Measurements from ENCODE around the gene CHRNE.
A peak's percentile ranks its signal among the peaks of the same experiment; 100 is the strongest.

CHRNE gene

GRCh38 chr17:4948166-4948930 lies 45.5 kb upstream of the CHRNE start, which contains the start of gene PFN1:
TSS of gene PFN1 (minus strand) at chr17:4948530. CDS start at chr17:4948394, 136 bp downstream.
- H3K79me2 ChIP-seq (ENCODE audit: control insufficient read depth, low read length) = peaks cover 60% of the 10 kb centered on the region
- TF ChIP-seq CTCF (IDR thresholded peaks at IDR 0.05; ENCODE audit: low read depth, low read length, poor library complexity, severe bottlenecking) (no peak), EZH2phosphoT487 (IDR thresholded peaks at IDR 0.05; ENCODE audit: borderline replicate concordance, low read length) (no peak)
- H3K9me3 ChIP-seq (ENCODE audit: control insufficient read depth, insufficient read depth, low read length) = no peaks in the 10 kb centered on the region
- peak within 1 kb of the TSS; percentile 94 for H3K4me2 ChIP-seq (ENCODE audit: low read length)
- H3K4me3 ChIP-seq (ENCODE audit: low read length) = peak within 1 kb of the TSS; percentile 93
- H3K27me3 ChIP-seq (ENCODE audit: control insufficient read depth, low read length) = no peaks in the 10 kb centered on the region
- H4K20me1 ChIP-seq (ENCODE audit: control insufficient read depth, insufficient read depth, low read depth, low read length) = peaks cover 13% of the 10 kb centered on the region; the same call in 1 of the 2 replicates
- H3F3A ChIP-seq (ENCODE audit: control insufficient read depth, insufficient read depth) = peaks cover 48% of the 10 kb centered on the region
- H3K9me2 ChIP-seq (replicated peaks; ENCODE audit: control insufficient read depth, low read length) = no peaks in the 10 kb centered on the region
- H3K36me3 ChIP-seq (ENCODE audit: control insufficient read depth, low read length) = peaks cover 50% of the 10 kb centered on the region
- H3K27ac ChIP-seq (ENCODE audit: low read depth, low read length) = peak within 1 kb of the TSS; percentile 99
- peaks cover 57% of the 10 kb centered on the region for H3K4me1 ChIP-seq (ENCODE audit: control insufficient read depth, low read length)

GRCh38 chr17:4947411-4948165 lies 44.7 kb upstream of the CHRNE start:
- H3K4me2 ChIP-seq (ENCODE audit: low read length) = peak overlapping the region; percentile 94
- H3K27me3 ChIP-seq (ENCODE audit: control insufficient read depth, low read length) = no peaks in the 10 kb centered on the region
- H3K79me2 ChIP-seq (ENCODE audit: control insufficient read depth, low read length) = peaks cover 68% of the 10 kb centered on the region
- peaks cover 65% of the 10 kb centered on the region for H3K4me1 ChIP-seq (ENCODE audit: control insufficient read depth, low read length)
- H3K9me3 ChIP-seq (ENCODE audit: control insufficient read depth, insufficient read depth, low read length) = no peaks in the 10 kb centered on the region
- no peaks in the 10 kb centered on the region for H3K9me2 ChIP-seq (replicated peaks; ENCODE audit: control insufficient read depth, low read length)
- peaks cover 13% of the 10 kb centered on the region; the same call in 1 of the 2 replicates for H4K20me1 ChIP-seq (ENCODE audit: control insufficient read depth, insufficient read depth, low read depth, low read length)
- TF ChIP-seq EZH2phosphoT487 (IDR thresholded peaks at IDR 0.05; ENCODE audit: borderline replicate concordance, low read length) (no peak), CTCF (IDR thresholded peaks at IDR 0.05; ENCODE audit: low read depth, low read length, poor library complexity, severe bottlenecking) (no peak)
- H3K36me3 ChIP-seq (ENCODE audit: control insufficient read depth, low read length) = peaks cover 58% of the 10 kb centered on the region
- peak overlapping the region; percentile 93 for H3K4me3 ChIP-seq (ENCODE audit: low read length)
- peaks cover 53% of the 10 kb centered on the region for H3F3A ChIP-seq (ENCODE audit: control insufficient read depth, insufficient read depth)
- H3K27ac ChIP-seq (ENCODE audit: low read depth, low read length) = peak overlapping the region; percentile 99

GRCh38 chr17:4947010-4947410 lies 44.1 kb upstream of the CHRNE start:
- peaks cover 13% of the 10 kb centered on the region; the same call in 1 of the 2 replicates for H4K20me1 ChIP-seq (ENCODE audit: control insufficient read depth, insufficient read depth, low read depth, low read length)
- H3K4me1 ChIP-seq (ENCODE audit: control insufficient read depth, low read length) = peaks cover 71% of the 10 kb centered on the region
- peak overlapping the region; percentile 93 for H3K4me3 ChIP-seq (ENCODE audit: low read length)
- no peaks in the 10 kb centered on the region for H3K9me3 ChIP-seq (ENCODE audit: control insufficient read depth, insufficient read depth, low read length)
- H3K36me3 ChIP-seq (ENCODE audit: control insufficient read depth, low read length) = peaks cover 64% of the 10 kb centered on the region
- peaks cover 59% of the 10 kb centered on the region for H3F3A ChIP-seq (ENCODE audit: control insufficient read depth, insufficient read depth)
- no peaks in the 10 kb centered on the region for H3K9me2 ChIP-seq (replicated peaks; ENCODE audit: control insufficient read depth, low read length)
- H3K4me2 ChIP-seq (ENCODE audit: low read length) = peak overlapping the region; percentile 94
- peak overlapping the region; percentile 99 for H3K27ac ChIP-seq (ENCODE audit: low read depth, low read length)
- H3K27me3 ChIP-seq (ENCODE audit: control insufficient read depth, low read length) = no peaks in the 10 kb centered on the region
- TF ChIP-seq EZH2phosphoT487 (IDR thresholded peaks at IDR 0.05; ENCODE audit: borderline replicate concordance, low read length) (no peak), CTCF (IDR thresholded peaks at IDR 0.05; ENCODE audit: low read depth, low read length, poor library complexity, severe bottlenecking) (no peak)
- peaks cover 74% of the 10 kb centered on the region for H3K79me2 ChIP-seq (ENCODE audit: control insufficient read depth, low read length)

All from DOHH2 (cell line).